Measurements from ENCODE around the gene ZNF470.

DNA sequence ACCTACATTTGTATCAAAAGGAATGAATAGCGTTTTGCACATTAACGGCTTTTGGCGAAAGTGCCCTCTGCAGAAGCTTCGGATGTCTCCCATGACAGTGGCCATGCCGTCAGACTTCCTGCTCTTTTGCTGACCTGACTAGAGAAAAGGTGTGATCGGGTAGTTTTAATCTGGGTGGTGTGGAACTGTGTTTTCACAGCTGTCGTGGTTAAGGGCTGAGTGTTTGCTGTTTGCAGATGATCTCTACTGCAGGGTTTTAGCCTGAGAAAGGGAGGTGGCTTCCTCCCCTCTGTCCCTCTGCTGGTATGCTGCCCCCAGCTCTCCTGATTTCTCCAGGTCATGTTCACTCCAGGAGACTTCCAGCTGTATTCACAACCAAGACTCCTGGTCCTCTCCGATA lies 50.3 kb downstream of the ZNF470 start:
- TF ChIP-seq PAX5 (IDR thresholded peaks at IDR 0.05; ENCODE audit: insufficient read depth, low read length, severe bottlenecking) (no peak), POLR2AphosphoS5 (IDR thresholded peaks at IDR 0.05; ENCODE audit: low read depth, low read length) (no peak)
